Lower leg skin (tissue), 4 donors: ENCODE measurements around the gene GMCL2. TPM values are rescaled to one million over a fixed set of nuclear protein-coding genes. Genes with fewer than 3 reads are reported as not detected.

Source experiments
- DNase-seq, 2 donors: peaks; one replicate each; pipeline ENCODE4 v3.0.0-alpha.2; 2019; ENCODE audit warnings: low spot score in 2 of 2
- H3K4me3 ChIP-seq: fragments of 200-600 bp; sonication (generic); 2 replicates; pipeline ENCODE4 v1.5.1; 2017; ENCODE audit warnings: mild to moderate bottlenecking, low read depth; ENCODE audit not compliant: poor library complexity, severe bottlenecking
- CTCF ChIP-seq, 3 donors: fragments of 450-650 bp; IDR thresholded peaks; one replicate each; pipeline ENCODE4 v1.5.1; 2016; ENCODE audit warnings: antibody characterized with exemption in 3 of 3, mild to moderate bottlenecking in 3 of 3, moderate library complexity in 2 of 3
- POLR2A ChIP-seq, 2 donors: fragments of 450-650 bp; IDR thresholded peaks; one replicate each; pipeline ENCODE4 v1.6.1; 2016 to 2017; ENCODE audit warnings: antibody characterized with exemption in 2 of 2, mild to moderate bottlenecking in 1 of 2, moderate library complexity in 1 of 2
- WGBS, 2 donors: methylation state at CpG; one replicate each; pipeline ENCODE4 v1.1.5; 2018; 5-methylcytosine and 5-hydroxymethylcytosine counted together
- intact Hi-C: fragments of 100-400 bp; cut with DNase I; formaldehyde crosslinking; loops from one replicate; pipeline ENCODE4 v1.15.0; 2023; ENCODE audit warnings: low total_unique reads
- total RNA-seq, 4 donors: library from RNA; depleted of rRNA; stranded (reverse); fragments of >200 nt; gene quantifications; one replicate each; pipeline ENCODE4 v1.1.0, GENCODE V29; 2016

GMCL2 gene
- total RNA-seq, 4 donors from 2014 or later, result not detected

GRCh38 chr5:178234121-178234749 is 47.1 kb upstream of the GMCL2 start:
- WGBS, 2 donors, result 88 to 89% methylated on average over 7 of the region's 7 CpGs
- TF ChIP-seq POLR2A (IDR thresholded peaks at IDR 0.05), result no peak
- no peak for TF ChIP-seq CTCF (IDR thresholded peaks at IDR 0.05)
- intact Hi-C loops, result no loop called here
- no peak for DNase-seq
- H3K4me3 ChIP-seq, result no peak overlapping the region

GRCh38 chr5:178232920-178233429 is 45.8 kb upstream of the GMCL2 start:
- TF ChIP-seq CTCF (IDR thresholded peaks at IDR 0.05) (no peak), POLR2A (IDR thresholded peaks at IDR 0.05) (no peak)
- no peak overlapping the region for H3K4me3 ChIP-seq
- DNase-seq, result no peak
- intact Hi-C loops, result no loop called here
- 63 to 69% methylated on average over 10 to 11 of the region's 11 CpGs for WGBS, 2 donors

GRCh38 chr5:178232124-178232919 is 45.2 kb upstream of the GMCL2 start, which contains the start of gene PHYKPL:
Gene PHYKPL (minus strand): TSS chr5:178232802. CDS start chr5:178232550, 252 bp downstream.
- TF ChIP-seq POLR2A (IDR thresholded peaks at IDR 0.05) (no peak), CTCF (IDR thresholded peaks at IDR 0.05) (no peak)
- 1 to 2% methylated on average over 17 to 64 of the region's 102 CpGs for WGBS, 2 donors
- peak within 1 kb of the TSS; percentile 91 for H3K4me3 ChIP-seq
- peak; percentile 51 to 94 for DNase-seq
- intact Hi-C loops, result no loop called here

- TF ChIP-seq POLR2A (IDR thresholded peaks at IDR 0.05) (no peak), CTCF (IDR thresholded peaks at IDR 0.05) (no peak)
- no peak for DNase-seq
- intact Hi-C loops, result no loop called here
- 20 to 28% methylated on average over 16 to 21 of the region's 21 CpGs for WGBS, 2 donors
- peak overlapping the region; percentile 91 for H3K4me3 ChIP-seq
Observed at GRCh38 chr5:178231539-178232123, 44.5 kb upstream of the GMCL2 start.

GRCh38 chr5:178230879-178231538 is 43.8 kb upstream of the GMCL2 start:
- intact Hi-C loops, result no loop called here

More at GRCh38 chr5:178230879-178231538, 43.8 kb upstream of the GMCL2 start:
- no peak for DNase-seq
- no peak overlapping the region for H3K4me3 ChIP-seq
- TF ChIP-seq POLR2A (IDR thresholded peaks at IDR 0.05) (no peak), CTCF (IDR thresholded peaks at IDR 0.05) (no peak)
- WGBS, 2 donors, result 66 to 71% methylated on average over 9 of the region's 9 CpGs
